ENCODE results near the gene ADD3. TPM values are rescaled to one million over a fixed set of nuclear protein-coding genes. Genes with fewer than 3 reads are reported as not detected.
A peak's percentile ranks its signal among the peaks of the same experiment; 100 is the strongest.
"Not testable (repeated sequence)": the region's sequence is repeated elsewhere in the genome, so short reads cannot be mapped to it uniquely, and the experiment has no call there.

ADD3 gene
- total and polyA plus RNA-seq, 4 donors: 15.4 to 55.9 (median 22.8) TPM

DNA sequence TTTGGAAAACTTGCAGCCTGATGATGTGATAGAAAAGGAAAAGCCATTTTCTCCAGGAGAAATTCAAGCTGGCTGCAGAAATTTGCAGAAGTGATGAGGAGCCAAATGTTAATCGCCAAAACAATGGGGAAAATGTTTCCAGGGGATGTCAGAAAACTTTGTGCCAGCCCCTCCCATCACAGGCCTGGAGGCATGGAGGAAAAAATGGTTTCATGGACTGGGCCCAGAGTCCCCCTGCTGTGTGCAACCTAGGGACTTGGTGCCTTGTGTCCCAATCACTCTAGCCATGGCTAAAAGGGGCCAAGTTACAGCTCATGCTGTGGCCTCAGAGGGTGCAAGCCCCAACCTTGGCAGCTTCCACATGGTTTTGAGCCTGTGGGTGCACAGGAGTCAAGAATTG lies 41.0 kb downstream of the ADD3 start (continued):
- TF ChIP-seq, protein P1, sequence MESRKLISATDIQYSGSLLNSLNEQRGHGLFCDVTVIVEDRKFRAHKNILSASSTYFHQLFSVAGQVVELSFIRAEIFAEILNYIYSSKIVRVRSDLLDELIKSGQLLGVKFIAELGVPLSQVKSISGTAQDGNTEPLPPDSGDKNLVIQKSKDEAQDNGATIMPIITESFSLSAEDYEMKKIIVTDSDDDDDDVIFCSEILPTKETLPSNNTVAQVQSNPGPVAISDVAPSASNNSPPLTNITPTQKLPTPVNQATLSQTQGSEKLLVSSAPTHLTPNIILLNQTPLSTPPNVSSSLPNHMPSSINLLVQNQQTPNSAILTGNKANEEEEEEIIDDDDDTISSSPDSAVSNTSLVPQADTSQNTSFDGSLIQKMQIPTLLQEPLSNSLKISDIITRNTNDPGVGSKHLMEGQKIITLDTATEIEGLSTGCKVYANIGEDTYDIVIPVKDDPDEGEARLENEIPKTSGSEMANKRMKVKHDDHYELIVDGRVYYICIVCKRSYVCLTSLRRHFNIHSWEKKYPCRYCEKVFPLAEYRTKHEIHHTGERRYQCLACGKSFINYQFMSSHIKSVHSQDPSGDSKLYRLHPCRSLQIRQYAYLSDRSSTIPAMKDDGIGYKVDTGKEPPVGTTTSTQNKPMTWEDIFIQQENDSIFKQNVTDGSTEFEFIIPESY (IDR thresholded peaks at IDR 0.05): no peak
- TF ChIP-seq RAD21 (IDR thresholded peaks at IDR 0.05) (no peak), FOXA1 (IDR thresholded peaks at IDR 0.05) (no peak), YY1 (IDR thresholded peaks at IDR 0.05) (no peak), SP1 (IDR thresholded peaks at IDR 0.05) (no peak)

DNA sequence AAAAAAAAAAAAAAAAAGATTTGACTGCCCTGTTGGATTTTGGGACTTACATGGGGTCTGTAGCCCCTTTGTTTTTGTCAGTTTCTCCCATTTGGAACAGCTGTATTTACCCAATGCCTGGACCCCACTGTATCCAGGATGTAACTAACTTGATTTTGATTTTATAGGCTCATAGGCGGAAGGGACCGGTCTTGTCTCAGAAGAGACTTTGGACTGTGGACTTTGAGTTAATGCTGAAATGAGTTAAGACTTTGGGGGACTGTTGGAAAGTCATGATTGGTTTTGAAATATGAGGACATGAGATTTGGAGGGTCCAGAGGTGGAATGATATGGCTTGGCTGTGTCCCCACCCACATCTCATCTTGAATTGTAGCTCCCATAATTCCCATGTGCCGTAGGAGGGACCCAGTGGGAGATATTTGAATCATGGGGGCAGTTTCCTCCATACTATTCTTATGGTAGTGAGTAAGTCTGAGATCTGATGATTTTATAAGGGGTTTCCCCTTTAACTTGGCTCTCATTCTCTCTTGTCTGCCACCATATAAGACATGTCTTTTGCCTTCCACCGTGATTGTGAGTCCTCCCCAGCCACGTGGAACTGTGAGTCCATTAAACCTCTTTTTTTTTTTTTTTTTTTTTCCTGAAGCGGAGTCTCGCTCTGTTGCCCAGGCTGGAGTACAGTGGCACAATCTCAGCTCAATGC lies 42.3 kb downstream of the ADD3 start:
- not testable (repeated sequence) for H3K4me3 ChIP-seq (ENCODE audit: low read depth in 1 of 3, low read length in 3 of 3); H3K9me3 ChIP-seq (ENCODE audit: control insufficient read depth in 4 of 4, low read length in 3 of 4); H3K4me1 ChIP-seq (ENCODE audit: control insufficient read depth in 4 of 4, insufficient read depth in 4 of 4, low read length in 3 of 4); DNase-seq (ENCODE audit: low spot score); H3K36me3 ChIP-seq (ENCODE audit: control insufficient read depth in 4 of 4, insufficient read depth in 3 of 4, low read depth in 1 of 4, low read length in 3 of 4); H3K9ac ChIP-seq (ENCODE audit: low read depth in 1 of 2, low read length in 2 of 2); H3K27ac ChIP-seq (ENCODE audit: low read depth in 1 of 2, low read length in 2 of 2); H3K27me3 ChIP-seq (ENCODE audit: control insufficient read depth in 4 of 4, insufficient read depth in 4 of 4, low read length in 3 of 4)
- WGBS: 87% methylated on average over 7 of the region's 7 CpGs
- TF ChIP-seq HNF4G (IDR thresholded peaks at IDR 0.05) (peak; percentile 22), HNF4A (conservative IDR thresholded peaks at IDR 0.05) (peak; percentile 16 to 63)

DNA sequence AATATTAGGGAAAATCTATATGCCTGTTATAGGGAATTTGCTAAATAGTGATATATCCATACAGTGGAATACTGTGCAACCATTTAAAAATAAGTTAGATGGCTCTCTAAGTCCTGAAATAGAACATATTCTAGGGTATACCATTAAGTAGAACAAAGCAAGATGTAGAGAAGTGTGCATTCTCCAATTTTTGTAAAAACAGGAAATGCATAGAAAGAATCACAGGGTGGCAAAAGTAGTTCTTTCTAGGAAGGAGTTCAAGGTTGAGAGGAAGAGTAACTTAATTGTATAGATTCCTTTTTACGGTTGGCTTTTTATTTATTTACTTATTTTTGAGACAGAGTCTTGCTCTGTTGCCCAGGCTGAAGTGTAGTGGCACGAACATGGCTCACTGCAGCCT lies 43.7 kb downstream of the ADD3 start:
- no peaks in the 10 kb centered on the region for H3K27me3 ChIP-seq (ENCODE audit: control insufficient read depth in 4 of 4, insufficient read depth in 4 of 4, low read length in 3 of 4)
- H3K4me1 ChIP-seq (ENCODE audit: control insufficient read depth in 4 of 4, insufficient read depth in 4 of 4, low read length in 3 of 4): peaks cover 0 to 9% (median 2%) of the 10 kb centered on the region in 4 donors
- H3K27ac ChIP-seq (ENCODE audit: low read depth in 1 of 2, low read length in 2 of 2): no peak overlapping the region
- WGBS: 80% methylated on average over 2 of the region's 2 CpGs
- H3K4me3 ChIP-seq (ENCODE audit: low read depth in 1 of 3, low read length in 3 of 3): no peak overlapping the region
- TF ChIP-seq RAD21 (IDR thresholded peaks at IDR 0.05) (no peak), HNF4G (IDR thresholded peaks at IDR 0.05) (no peak), TAF1 (conservative IDR thresholded peaks at IDR 0.05) (no peak), FOXA1 (IDR thresholded peaks at IDR 0.05) (no peak), JUND (IDR thresholded peaks at IDR 0.05) (no peak), HNF4A (conservative IDR thresholded peaks at IDR 0.05) (no peak), YY1 (IDR thresholded peaks at IDR 0.05) (no peak), FOXA2 (IDR thresholded peaks at IDR 0.05) (no peak), SP1 (IDR thresholded peaks at IDR 0.05) (no peak), GABPA (IDR thresholded peaks at IDR 0.05 in 1 of 2, conservative IDR thresholded peaks at IDR 0.05 in 1 of 2) (no peak), RXRA (IDR thresholded peaks at IDR 0.05) (no peak), NR2F2 (IDR thresholded peaks at IDR 0.05) (no peak)
- TF ChIP-seq, protein P2, sequence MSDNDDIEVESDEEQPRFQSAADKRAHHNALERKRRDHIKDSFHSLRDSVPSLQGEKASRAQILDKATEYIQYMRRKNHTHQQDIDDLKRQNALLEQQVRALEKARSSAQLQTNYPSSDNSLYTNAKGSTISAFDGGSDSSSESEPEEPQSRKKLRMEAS (IDR thresholded peaks at IDR 0.05): no peak
- TF ChIP-seq, protein P3, sequence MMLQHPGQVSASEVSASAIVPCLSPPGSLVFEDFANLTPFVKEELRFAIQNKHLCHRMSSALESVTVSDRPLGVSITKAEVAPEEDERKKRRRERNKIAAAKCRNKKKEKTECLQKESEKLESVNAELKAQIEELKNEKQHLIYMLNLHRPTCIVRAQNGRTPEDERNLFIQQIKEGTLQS (IDR thresholded peaks at IDR 0.05): no peak
- TF ChIP-seq, protein P4, sequence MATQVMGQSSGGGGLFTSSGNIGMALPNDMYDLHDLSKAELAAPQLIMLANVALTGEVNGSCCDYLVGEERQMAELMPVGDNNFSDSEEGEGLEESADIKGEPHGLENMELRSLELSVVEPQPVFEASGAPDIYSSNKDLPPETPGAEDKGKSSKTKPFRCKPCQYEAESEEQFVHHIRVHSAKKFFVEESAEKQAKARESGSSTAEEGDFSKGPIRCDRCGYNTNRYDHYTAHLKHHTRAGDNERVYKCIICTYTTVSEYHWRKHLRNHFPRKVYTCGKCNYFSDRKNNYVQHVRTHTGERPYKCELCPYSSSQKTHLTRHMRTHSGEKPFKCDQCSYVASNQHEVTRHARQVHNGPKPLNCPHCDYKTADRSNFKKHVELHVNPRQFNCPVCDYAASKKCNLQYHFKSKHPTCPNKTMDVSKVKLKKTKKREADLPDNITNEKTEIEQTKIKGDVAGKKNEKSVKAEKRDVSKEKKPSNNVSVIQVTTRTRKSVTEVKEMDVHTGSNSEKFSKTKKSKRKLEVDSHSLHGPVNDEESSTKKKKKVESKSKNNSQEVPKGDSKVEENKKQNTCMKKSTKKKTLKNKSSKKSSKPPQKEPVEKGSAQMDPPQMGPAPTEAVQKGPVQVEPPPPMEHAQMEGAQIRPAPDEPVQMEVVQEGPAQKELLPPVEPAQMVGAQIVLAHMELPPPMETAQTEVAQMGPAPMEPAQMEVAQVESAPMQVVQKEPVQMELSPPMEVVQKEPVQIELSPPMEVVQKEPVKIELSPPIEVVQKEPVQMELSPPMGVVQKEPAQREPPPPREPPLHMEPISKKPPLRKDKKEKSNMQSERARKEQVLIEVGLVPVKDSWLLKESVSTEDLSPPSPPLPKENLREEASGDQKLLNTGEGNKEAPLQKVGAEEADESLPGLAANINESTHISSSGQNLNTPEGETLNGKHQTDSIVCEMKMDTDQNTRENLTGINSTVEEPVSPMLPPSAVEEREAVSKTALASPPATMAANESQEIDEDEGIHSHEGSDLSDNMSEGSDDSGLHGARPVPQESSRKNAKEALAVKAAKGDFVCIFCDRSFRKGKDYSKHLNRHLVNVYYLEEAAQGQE (IDR thresholded peaks at IDR 0.05): no peak
- TF ChIP-seq, protein P5, sequence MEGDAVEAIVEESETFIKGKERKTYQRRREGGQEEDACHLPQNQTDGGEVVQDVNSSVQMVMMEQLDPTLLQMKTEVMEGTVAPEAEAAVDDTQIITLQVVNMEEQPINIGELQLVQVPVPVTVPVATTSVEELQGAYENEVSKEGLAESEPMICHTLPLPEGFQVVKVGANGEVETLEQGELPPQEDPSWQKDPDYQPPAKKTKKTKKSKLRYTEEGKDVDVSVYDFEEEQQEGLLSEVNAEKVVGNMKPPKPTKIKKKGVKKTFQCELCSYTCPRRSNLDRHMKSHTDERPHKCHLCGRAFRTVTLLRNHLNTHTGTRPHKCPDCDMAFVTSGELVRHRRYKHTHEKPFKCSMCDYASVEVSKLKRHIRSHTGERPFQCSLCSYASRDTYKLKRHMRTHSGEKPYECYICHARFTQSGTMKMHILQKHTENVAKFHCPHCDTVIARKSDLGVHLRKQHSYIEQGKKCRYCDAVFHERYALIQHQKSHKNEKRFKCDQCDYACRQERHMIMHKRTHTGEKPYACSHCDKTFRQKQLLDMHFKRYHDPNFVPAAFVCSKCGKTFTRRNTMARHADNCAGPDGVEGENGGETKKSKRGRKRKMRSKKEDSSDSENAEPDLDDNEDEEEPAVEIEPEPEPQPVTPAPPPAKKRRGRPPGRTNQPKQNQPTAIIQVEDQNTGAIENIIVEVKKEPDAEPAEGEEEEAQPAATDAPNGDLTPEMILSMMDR (IDR thresholded peaks at IDR 0.05; ENCODE audit: low read depth, low read length, missing input control): no peak
- TF ChIP-seq, protein P1 (IDR thresholded peaks at IDR 0.05): no peak
- no peak for DNase-seq (ENCODE audit: low spot score)
- H3K9me3 ChIP-seq (ENCODE audit: control insufficient read depth in 4 of 4, low read length in 3 of 4): no peaks in the 10 kb centered on the region
- H3K9ac ChIP-seq (ENCODE audit: low read depth in 1 of 2, low read length in 2 of 2): no peak overlapping the region
- no peaks in the 10 kb centered on the region for H3K36me3 ChIP-seq (ENCODE audit: control insufficient read depth in 4 of 4, insufficient read depth in 3 of 4, low read depth in 1 of 4, low read length in 3 of 4)
